ENCODE data around the gene ALDH3B1.

ALDH3B1 gene

GRCh38 chr11:68071281-68072048 lies 61.3 kb downstream of the ALDH3B1 start:
- no peak for DNase-seq (ENCODE audit: low read depth)

GRCh38 chr11:68074584-68075352 lies 64.6 kb downstream of the ALDH3B1 start:
- DNase-seq (ENCODE audit: low read depth), result no peak

- no peak for DNase-seq (ENCODE audit: low read depth)
Measured at GRCh38 chr11:68076371-68077042, 66.4 kb downstream of the ALDH3B1 start.

- no peak for DNase-seq (ENCODE audit: low read depth)
Measured at GRCh38 chr11:68077617-68078582, 67.8 kb downstream of the ALDH3B1 start.

All from HS-5 (cell line).